ENCODE measurements around the gene PIWIL4. TPM values are rescaled to one million over a fixed set of nuclear protein-coding genes. Genes with fewer than 3 reads are reported as not detected.

PIWIL4 gene
- total RNA-seq, 3 donors from 2014 or later = 4.8 to 6.7 (median 5.6) TPM

- Histone ChIP-seq H3K27me3 (no peaks in the 10 kb centered on the region), H3K4me3 (no peak overlapping the region), H3K4me1 (no peaks in the 10 kb centered on the region), H3K36me3 (no peaks in the 10 kb centered on the region), H3K27ac (no peak overlapping the region), H3K9me3 (peaks cover 0 to 6% of the 10 kb centered on the region in 2 donors)
- intact Hi-C loops (cut with DNase I; ENCODE audit: low total_unique reads) = no loop called here
- TF ChIP-seq POLR2AphosphoS5 (IDR thresholded peaks at IDR 0.05) (no peak), POLR2A (IDR thresholded peaks at IDR 0.05) (no peak), CTCF (IDR thresholded peaks at IDR 0.05) (no peak)
- no peak for DNase-seq (ENCODE audit: low spot score in 2 of 2)
Observed at GRCh38 chr11:94629741-94630140, 62.6 kb downstream of the PIWIL4 start.

GRCh38 chr11:94630221-94630620 is 63.1 kb downstream of the PIWIL4 start:
- Histone ChIP-seq H3K27me3 (no peaks in the 10 kb centered on the region), H3K27ac (no peak overlapping the region), H3K4me1 (no peaks in the 10 kb centered on the region), H3K9me3 (peaks cover 0 to 6% of the 10 kb centered on the region in 2 donors), H3K36me3 (no peaks in the 10 kb centered on the region), H3K4me3 (no peak overlapping the region)
- no peak for TF ChIP-seq POLR2A (IDR thresholded peaks at IDR 0.05)
- DNase-seq (ENCODE audit: low spot score in 2 of 2) = no peak
- intact Hi-C loops (cut with DNase I; ENCODE audit: low total_unique reads) = no loop called here

GRCh38 chr11:94632356-94632755 is 65.2 kb downstream of the PIWIL4 start:
- H3K4me3 ChIP-seq = no peak overlapping the region
- no peaks in the 10 kb centered on the region for H3K36me3 ChIP-seq
- H3K9me3 ChIP-seq = peaks cover 0 to 2% of the 10 kb centered on the region in 2 donors
- no peaks in the 10 kb centered on the region for H3K27me3 ChIP-seq
- DNase-seq (ENCODE audit: low spot score in 2 of 2) = no peak
- no peak overlapping the region for H3K27ac ChIP-seq
- intact Hi-C loops (cut with DNase I; ENCODE audit: low total_unique reads) = no loop called here
- no peaks in the 10 kb centered on the region for H3K4me1 ChIP-seq
- TF ChIP-seq CTCF (IDR thresholded peaks at IDR 0.05) (no peak), POLR2AphosphoS5 (IDR thresholded peaks at IDR 0.05) (no peak), POLR2A (IDR thresholded peaks at IDR 0.05) (no peak)

GRCh38 chr11:94635072-94635471 is 67.9 kb downstream of the PIWIL4 start:
- DNase-seq (ENCODE audit: low spot score in 2 of 2) = no peak
- Histone ChIP-seq H3K4me1 (no peaks in the 10 kb centered on the region), H3K4me3 (no peak overlapping the region), H3K9me3 (no peaks in the 10 kb centered on the region), H3K27me3 (no peaks in the 10 kb centered on the region), H3K36me3 (no peaks in the 10 kb centered on the region), H3K27ac (no peak overlapping the region)
- TF ChIP-seq POLR2A (IDR thresholded peaks at IDR 0.05) (no peak), CTCF (IDR thresholded peaks at IDR 0.05) (no peak), POLR2AphosphoS5 (IDR thresholded peaks at IDR 0.05) (no peak)
- intact Hi-C loops (cut with DNase I; ENCODE audit: low total_unique reads) = no loop called here

GRCh38 chr11:94636388-94636949 is 69.3 kb downstream of the PIWIL4 start:
- TF ChIP-seq POLR2A (IDR thresholded peaks at IDR 0.05) (no peak), POLR2AphosphoS5 (IDR thresholded peaks at IDR 0.05) (no peak), CTCF (IDR thresholded peaks at IDR 0.05) (no peak)
- Histone ChIP-seq H3K4me3 (no peak overlapping the region), H3K27me3 (no peaks in the 10 kb centered on the region), H3K4me1 (no peaks in the 10 kb centered on the region), H3K9me3 (no peaks in the 10 kb centered on the region), H3K27ac (no peak overlapping the region), H3K36me3 (no peaks in the 10 kb centered on the region)
- intact Hi-C loops (cut with DNase I; ENCODE audit: low total_unique reads) = no loop called here
- DNase-seq (ENCODE audit: low spot score in 2 of 2) = no peak

Data from breast epithelium (tissue), 4 donors.